Vagina (tissue), 2 donors: Measurements from ENCODE around the gene HSPB6. TPM values are rescaled to one million over a fixed set of nuclear protein-coding genes. Genes with fewer than 3 reads are reported as not detected.
"Not testable (repeated sequence)": the region's sequence is repeated elsewhere in the genome, so short reads cannot be mapped to it uniquely, and the experiment has no call there.

ENCODE experiments used
- DNase-seq, 2 donors: peaks; one replicate each; pipeline ENCODE4 v3.0.0-alpha.2; 2017; ENCODE audit errors: extremely low spot score in 2 of 2
- H3K27ac ChIP-seq: fragments of 200-600 bp; sonication (generic); one replicate; pipeline ENCODE4 v1.5.1; 2019
- H3K27me3 ChIP-seq: fragments of 200-600 bp; sonication (generic); one replicate; pipeline ENCODE4 v1.5.1; 2019
- H3K36me3 ChIP-seq, 2 donors: fragments of 200-600 bp; sonication (generic); one replicate each; pipeline ENCODE4 v1.5.1; 2017 to 2019
- H3K4me1 ChIP-seq: fragments of 200-600 bp; sonication (generic); one replicate; pipeline ENCODE4 v1.5.1; 2019
- H3K4me3 ChIP-seq, 2 donors: fragments of 200-600 bp; sonication (generic); 1 replicate in 1 of 2; 2 replicates in 1 of 2; pipeline ENCODE4 v1.5.1; 2016 to 2019
- H3K9me3 ChIP-seq: fragments of 200-600 bp; sonication (generic); one replicate; pipeline ENCODE4 v1.5.1; 2019
- POLR2A ChIP-seq, 2 donors: fragments of 450-650 bp; IDR thresholded peaks; one replicate each; pipeline ENCODE4 v1.6.1; 2017; ENCODE audit warnings: antibody characterized with exemption in 2 of 2, mild to moderate bottlenecking in 2 of 2, moderate library complexity in 2 of 2
- POLR2AphosphoS5 ChIP-seq, 2 donors: sonication (generic); formaldehyde crosslinking; IDR thresholded peaks; one replicate each; pipeline ENCODE4 v1.9.0; 2017; ENCODE audit warnings: antibody characterized with exemption in 2 of 2, mild to moderate bottlenecking in 2 of 2, low read depth in 1 of 2; ENCODE audit not compliant: insufficient read depth in 1 of 2
- intact Hi-C: fragments of 100-400 bp; cut with DNase I; formaldehyde crosslinking; loops from one replicate; pipeline ENCODE4 v1.15.1; 2023
- total RNA-seq: library from RNA; depleted of rRNA; stranded (reverse); fragments of >200 nt; gene quantifications from one replicate; pipeline ENCODE4 v1.2.3, GENCODE V29; 2016
- TF ChIP-seq, protein P1 (sequence below), 3 experiments: fragments of 450-650 bp in 2 of 3; fragments of 200-600 bp in 1 of 3; sonication (generic) in 1 of 3; IDR thresholded peaks; one replicate each; pipeline ENCODE4 v1.5.1; 2017 to 2019; ENCODE audit warnings: antibody characterized with exemption in 3 of 3, mild to moderate bottlenecking in 2 of 3, moderate library complexity in 2 of 3

HSPB6 gene
- total RNA-seq, 1 donor from 2014 or later, result 238 TPM

DNA sequence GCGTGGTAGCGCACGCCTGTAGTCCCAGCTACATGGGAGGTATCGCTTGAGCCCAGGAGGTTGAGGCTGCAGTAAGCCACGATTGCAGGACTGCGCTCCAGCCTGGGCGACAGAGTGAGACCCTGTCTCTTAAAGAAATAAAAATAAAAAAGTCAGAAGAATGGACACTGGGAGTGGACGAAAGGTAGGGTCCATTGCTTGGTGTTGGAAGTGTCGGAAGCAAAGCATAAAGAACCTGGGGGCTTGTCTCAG, 18.1 kb upstream of the HSPB6 start:
- intact Hi-C loops, result loop anchor here (10.0 kb wide), 1 partner anchor 160 kb away; the partner anchor contains the start of gene LRFN3
- peak overlapping the region; percentile 57 to 87 for H3K4me3 ChIP-seq
- peaks cover 20% of the 10 kb centered on the region for H3K4me1 ChIP-seq
- no peak for DNase-seq
- no peaks in the 10 kb centered on the region for H3K27me3 ChIP-seq
- peaks cover 0 to 4% of the 10 kb centered on the region in 2 donors for H3K36me3 ChIP-seq
- no peaks in the 10 kb centered on the region for H3K9me3 ChIP-seq
- H3K27ac ChIP-seq, result no peak overlapping the region
- TF ChIP-seq POLR2AphosphoS5 (IDR thresholded peaks at IDR 0.05; ENCODE audit: insufficient read depth in 1 of 2, low read depth in 1 of 2) (no peak), POLR2A (IDR thresholded peaks at IDR 0.05) (no peak)
- TF ChIP-seq, protein P1, sequence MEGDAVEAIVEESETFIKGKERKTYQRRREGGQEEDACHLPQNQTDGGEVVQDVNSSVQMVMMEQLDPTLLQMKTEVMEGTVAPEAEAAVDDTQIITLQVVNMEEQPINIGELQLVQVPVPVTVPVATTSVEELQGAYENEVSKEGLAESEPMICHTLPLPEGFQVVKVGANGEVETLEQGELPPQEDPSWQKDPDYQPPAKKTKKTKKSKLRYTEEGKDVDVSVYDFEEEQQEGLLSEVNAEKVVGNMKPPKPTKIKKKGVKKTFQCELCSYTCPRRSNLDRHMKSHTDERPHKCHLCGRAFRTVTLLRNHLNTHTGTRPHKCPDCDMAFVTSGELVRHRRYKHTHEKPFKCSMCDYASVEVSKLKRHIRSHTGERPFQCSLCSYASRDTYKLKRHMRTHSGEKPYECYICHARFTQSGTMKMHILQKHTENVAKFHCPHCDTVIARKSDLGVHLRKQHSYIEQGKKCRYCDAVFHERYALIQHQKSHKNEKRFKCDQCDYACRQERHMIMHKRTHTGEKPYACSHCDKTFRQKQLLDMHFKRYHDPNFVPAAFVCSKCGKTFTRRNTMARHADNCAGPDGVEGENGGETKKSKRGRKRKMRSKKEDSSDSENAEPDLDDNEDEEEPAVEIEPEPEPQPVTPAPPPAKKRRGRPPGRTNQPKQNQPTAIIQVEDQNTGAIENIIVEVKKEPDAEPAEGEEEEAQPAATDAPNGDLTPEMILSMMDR (IDR thresholded peaks at IDR 0.05), result no peak

- intact Hi-C loops, result loop anchor here (10.0 kb wide), 1 partner anchor 160 kb away; the partner anchor contains the start of gene LRFN3
- TF ChIP-seq POLR2A (IDR thresholded peaks at IDR 0.05) (no peak), POLR2AphosphoS5 (IDR thresholded peaks at IDR 0.05; ENCODE audit: insufficient read depth in 1 of 2, low read depth in 1 of 2) (no peak)
- TF ChIP-seq, protein P1 (IDR thresholded peaks at IDR 0.05), result no peak
- H3K36me3 ChIP-seq, result peaks cover 0 to 4% of the 10 kb centered on the region in 2 donors
- H3K27me3 ChIP-seq, result no peaks in the 10 kb centered on the region
- H3K4me1 ChIP-seq, result peaks cover 20% of the 10 kb centered on the region
- DNase-seq, result no peak
- no peaks in the 10 kb centered on the region for H3K9me3 ChIP-seq
- H3K27ac ChIP-seq, result no peak overlapping the region
- peak overlapping the region; percentile 57 to 87 for H3K4me3 ChIP-seq
Observed at GRCh38 chr19:35774274-35775045, 17.6 kb upstream of the HSPB6 start.

GRCh38 chr19:35773020-35773806, 16.4 kb upstream of the HSPB6 start:
- DNase-seq, result no peak
- no peak for TF ChIP-seq POLR2AphosphoS5 (IDR thresholded peaks at IDR 0.05; ENCODE audit: insufficient read depth in 1 of 2, low read depth in 1 of 2)
- TF ChIP-seq, protein P1 (IDR thresholded peaks at IDR 0.05), result no peak
- no peak for TF ChIP-seq POLR2A (IDR thresholded peaks at IDR 0.05)
- no peaks in the 10 kb centered on the region for H3K27me3 ChIP-seq
- H3K4me3 ChIP-seq, result no peak overlapping the region
- no peaks in the 10 kb centered on the region for H3K9me3 ChIP-seq
- intact Hi-C loops, result loop anchor here (10.0 kb wide), 1 partner anchor 162 kb away; the partner anchor contains the start of gene LRFN3
- peaks cover 0 to 2% of the 10 kb centered on the region in 2 donors for H3K36me3 ChIP-seq
- no peak overlapping the region for H3K27ac ChIP-seq
- H3K4me1 ChIP-seq, result peaks cover 20% of the 10 kb centered on the region

DNA sequence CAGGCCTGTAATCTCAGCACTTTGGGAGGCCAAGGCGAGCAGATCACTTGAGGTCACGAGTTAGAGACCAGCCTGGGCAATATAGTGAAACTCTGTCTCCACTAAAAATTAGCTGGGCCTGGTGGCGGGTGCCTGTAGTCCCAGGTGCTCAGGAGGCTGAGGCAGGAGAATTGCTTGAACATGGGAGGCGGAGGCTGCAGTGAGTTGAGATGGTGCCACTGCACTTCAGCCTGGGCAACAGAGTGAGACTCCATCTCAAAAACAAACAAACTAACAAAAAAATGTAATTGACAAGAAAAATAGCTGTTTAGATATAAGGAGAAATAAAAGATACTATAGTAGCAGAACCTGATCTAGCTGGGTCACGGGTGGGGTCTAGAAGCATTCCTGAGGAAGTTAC, 15.5 kb upstream of the HSPB6 start:
- not testable (repeated sequence) for H3K9me3 ChIP-seq, H3K4me3 ChIP-seq, H3K27me3 ChIP-seq, H3K36me3 ChIP-seq, DNase-seq, H3K27ac ChIP-seq
- H3K4me1 ChIP-seq, result peaks cover 20% of the 10 kb centered on the region
- intact Hi-C loops, result loop anchor here (10.0 kb wide), 1 partner anchor 162 kb away; the partner anchor contains the start of gene LRFN3

DNA sequence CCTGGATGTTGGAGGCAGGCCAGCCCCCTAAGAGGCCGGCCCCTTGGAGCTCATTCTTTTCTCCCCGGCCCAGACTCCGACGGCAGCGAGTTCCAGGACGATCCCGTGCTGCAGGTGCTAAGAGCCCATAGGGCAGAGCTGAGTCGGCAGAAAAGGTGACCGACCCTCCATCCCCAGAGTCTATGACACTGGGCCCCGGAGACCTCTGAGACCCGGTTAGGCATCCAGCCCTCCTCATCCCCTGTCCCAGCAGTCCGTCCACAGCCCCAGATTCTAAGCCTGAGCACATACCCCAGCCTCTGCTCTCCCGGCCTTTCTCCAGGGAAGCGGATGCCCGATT, 11.2 kb upstream of the HSPB6 start:
- no peaks in the 10 kb centered on the region for H3K4me1 ChIP-seq
- H3K27ac ChIP-seq, result no peak overlapping the region
- no peaks in the 10 kb centered on the region for H3K27me3 ChIP-seq
- DNase-seq, result no peak
- TF ChIP-seq, protein P1 (IDR thresholded peaks at IDR 0.05), result no peak
- TF ChIP-seq POLR2A (IDR thresholded peaks at IDR 0.05), result no peak
- TF ChIP-seq POLR2AphosphoS5 (IDR thresholded peaks at IDR 0.05; ENCODE audit: insufficient read depth in 1 of 2, low read depth in 1 of 2), result no peak
- intact Hi-C loops, result no loop called here
- H3K36me3 ChIP-seq, result no peaks in the 10 kb centered on the region
- no peak overlapping the region for H3K4me3 ChIP-seq
- no peaks in the 10 kb centered on the region for H3K9me3 ChIP-seq
